HS-27A (cell line): ENCODE measurements around the gene KCNA1.

ENCODE experiments used
- DNase-seq: peaks from one replicate; pipeline ENCODE4 v3.0.0-alpha.2; 2012; ENCODE audit warnings: low read depth, missing footprints

Gene KCNA1

GRCh38 chr12:4960547-4960946, 50.8 kb downstream of the KCNA1 start:
- no peak for DNase-seq

- DNase-seq = no peak
Observed at GRCh38 chr12:4961311-4961710, 51.6 kb downstream of the KCNA1 start.

- no peak for DNase-seq
Observed at GRCh38 chr12:4962539-4963486, 53.1 kb downstream of the KCNA1 start.
